Kidney epithelial cell (primary cell): ENCODE measurements around the gene MRPS10. TPM values are rescaled to one million over a fixed set of nuclear protein-coding genes. Genes with fewer than 3 reads are reported as not detected.
A peak's percentile ranks its signal among the peaks of the same experiment; 100 is the strongest.

Experiments used
- DNase-seq: peaks from one replicate; pipeline ENCODE4 v3.0.0-alpha.2; 2010; ENCODE audit warnings: low read depth
- H3K27me3 ChIP-seq: 2 replicates; pipeline ENCODE4 v1.6.0; 2011; ENCODE audit warnings: low read length; ENCODE audit not compliant: control insufficient read depth, insufficient read depth
- H3K36me3 ChIP-seq: 2 replicates; pipeline ENCODE4 v1.5.1; 2011; ENCODE audit warnings: low read length; ENCODE audit not compliant: control insufficient read depth, insufficient read depth
- H3K4me3 ChIP-seq: 2 replicates; pipeline ENCODE4 v1.5.1; 2011; ENCODE audit warnings: low read depth, mild to moderate bottlenecking, control low read depth, low read length
- CTCF ChIP-seq: IDR thresholded peaks from 2 replicates; pipeline ENCODE4 v1.5.1; 2011; ENCODE audit warnings: mild to moderate bottlenecking, moderate library complexity, low read length, control low read depth, inconsistent platforms; ENCODE audit not compliant: insufficient read depth, poor library complexity, severe bottlenecking
- total RNA-seq: library from RNA; depleted of rRNA; stranded (reverse); fragments of >200 nt; gene quantifications from 2 replicates; pipeline ENCODE4 v1.2.3, GENCODE V29; 2015

Gene MRPS10
- total RNA-seq, 1 donor from 2014 or later = 53.1 TPM

GRCh38 chr6:42260972-42261371 lies 43.3 kb upstream of the MRPS10 start:
- peak; percentile 62 for TF ChIP-seq CTCF
- no peak for DNase-seq
- H3K4me3 ChIP-seq = no peak overlapping the region
- no peaks in the 10 kb centered on the region for H3K36me3 ChIP-seq
- H3K27me3 ChIP-seq = no peaks in the 10 kb centered on the region

GRCh38 chr6:42260396-42260888 lies 42.8 kb upstream of the MRPS10 start:
- no peak for DNase-seq
- Histone ChIP-seq H3K36me3 (no peaks in the 10 kb centered on the region), H3K4me3 (no peak overlapping the region), H3K27me3 (no peaks in the 10 kb centered on the region)
- TF ChIP-seq CTCF = no peak

- H3K36me3 ChIP-seq = no peaks in the 10 kb centered on the region
- no peak for DNase-seq
Observed at GRCh38 chr6:42259841-42260395, 42.3 kb upstream of the MRPS10 start.

GRCh38 chr6:42259286-42259685 lies 41.6 kb upstream of the MRPS10 start:
- no peaks in the 10 kb centered on the region for H3K27me3 ChIP-seq
- H3K36me3 ChIP-seq = no peaks in the 10 kb centered on the region
- no peak for TF ChIP-seq CTCF
- H3K4me3 ChIP-seq = no peak overlapping the region
- no peak for DNase-seq

More at GRCh38 chr6:42259841-42260395, 42.3 kb upstream of the MRPS10 start:
- no peaks in the 10 kb centered on the region for H3K27me3 ChIP-seq
- H3K4me3 ChIP-seq = no peak overlapping the region
- TF ChIP-seq CTCF = no peak

GRCh38 chr6:42257614-42258013 lies 40.0 kb upstream of the MRPS10 start:
- DNase-seq = no peak
- no peak overlapping the region for H3K4me3 ChIP-seq
- H3K27me3 ChIP-seq = no peaks in the 10 kb centered on the region
- TF ChIP-seq CTCF = no peak
- no peaks in the 10 kb centered on the region for H3K36me3 ChIP-seq

- no peak for TF ChIP-seq CTCF
- no peak overlapping the region for H3K4me3 ChIP-seq
- H3K36me3 ChIP-seq = no peaks in the 10 kb centered on the region
- no peak for DNase-seq
- no peaks in the 10 kb centered on the region for H3K27me3 ChIP-seq
Observed at GRCh38 chr6:42257063-42257462, 39.4 kb upstream of the MRPS10 start.
